B cell (primary cell): ENCODE measurements around the gene MRPL10.

ENCODE experiments used
- EZH2 ChIP-seq: IDR thresholded peaks from 2 replicates; pipeline ENCODE4 v1.6.1; 2012; ENCODE audit warnings: borderline replicate concordance, low read depth, mild to moderate bottlenecking, moderate library complexity, low read length; ENCODE audit not compliant: insufficient read depth, poor library complexity, severe bottlenecking
- TF ChIP-seq, protein P1 (sequence below): fragments of 200-600 bp; IDR thresholded peaks from one replicate; pipeline ENCODE4 v1.8.0; 2022; ENCODE audit warnings: antibody characterized with exemption, mild to moderate bottlenecking

DNA sequence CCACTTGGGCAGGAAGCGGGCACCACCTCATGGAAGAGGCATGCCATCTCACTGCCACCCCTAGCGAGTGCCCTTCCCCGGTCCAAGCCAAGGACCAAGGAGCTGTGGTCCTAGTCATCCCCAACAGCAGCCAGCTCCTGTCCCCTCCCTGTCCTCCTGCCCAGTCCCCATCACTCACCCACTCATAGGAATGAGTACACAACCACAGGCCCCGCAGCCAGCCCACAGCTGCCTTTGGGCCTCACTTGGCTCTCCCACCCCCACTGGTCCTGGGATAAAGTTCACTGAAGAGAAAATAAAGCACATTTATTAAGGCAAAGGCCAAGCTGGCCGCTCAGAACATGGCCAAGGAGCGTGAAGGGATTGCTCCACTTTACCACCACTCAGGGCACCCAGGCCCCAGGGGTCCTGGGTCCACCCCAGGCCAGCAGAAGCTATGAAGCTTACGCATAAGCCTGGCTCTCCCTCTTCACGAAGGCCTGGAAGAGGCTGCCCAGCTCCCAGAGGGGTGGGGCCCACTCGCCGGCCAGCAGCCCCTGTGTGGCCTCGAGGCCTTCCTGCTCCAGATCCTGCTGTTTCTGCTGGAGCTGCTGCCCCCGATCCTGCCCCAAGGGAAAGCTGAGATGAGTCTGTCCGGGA, 6.2 kb upstream of the MRPL10 start:
- TF ChIP-seq, protein P1, sequence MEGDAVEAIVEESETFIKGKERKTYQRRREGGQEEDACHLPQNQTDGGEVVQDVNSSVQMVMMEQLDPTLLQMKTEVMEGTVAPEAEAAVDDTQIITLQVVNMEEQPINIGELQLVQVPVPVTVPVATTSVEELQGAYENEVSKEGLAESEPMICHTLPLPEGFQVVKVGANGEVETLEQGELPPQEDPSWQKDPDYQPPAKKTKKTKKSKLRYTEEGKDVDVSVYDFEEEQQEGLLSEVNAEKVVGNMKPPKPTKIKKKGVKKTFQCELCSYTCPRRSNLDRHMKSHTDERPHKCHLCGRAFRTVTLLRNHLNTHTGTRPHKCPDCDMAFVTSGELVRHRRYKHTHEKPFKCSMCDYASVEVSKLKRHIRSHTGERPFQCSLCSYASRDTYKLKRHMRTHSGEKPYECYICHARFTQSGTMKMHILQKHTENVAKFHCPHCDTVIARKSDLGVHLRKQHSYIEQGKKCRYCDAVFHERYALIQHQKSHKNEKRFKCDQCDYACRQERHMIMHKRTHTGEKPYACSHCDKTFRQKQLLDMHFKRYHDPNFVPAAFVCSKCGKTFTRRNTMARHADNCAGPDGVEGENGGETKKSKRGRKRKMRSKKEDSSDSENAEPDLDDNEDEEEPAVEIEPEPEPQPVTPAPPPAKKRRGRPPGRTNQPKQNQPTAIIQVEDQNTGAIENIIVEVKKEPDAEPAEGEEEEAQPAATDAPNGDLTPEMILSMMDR: no peak
- TF ChIP-seq EZH2: no peak
